Fibroblast of lung (primary cell): Measurements from ENCODE around the gene TBPL1. TPM values are rescaled to one million over a fixed set of nuclear protein-coding genes. Genes with fewer than 3 reads are reported as not detected.

Experiments
- DNase-seq, 2 donors: peaks; one replicate each; pipeline versions ENCODE4 v3.0.0 to v3.0.0-alpha.2; 2010; ENCODE audit warnings: low read depth in 2 of 2
- H2AFZ ChIP-seq: 2 replicates; pipeline ENCODE4 v1.5.1; 2012; ENCODE audit warnings: low read length, control low read depth, inconsistent platforms
- H3K27ac ChIP-seq: 2 replicates; pipeline ENCODE4 v1.5.1; 2011; ENCODE audit warnings: low read length, control low read depth; ENCODE audit not compliant: insufficient read depth
- H3K27me3 ChIP-seq: 2 replicates; pipeline ENCODE4 v1.5.1; 2011; ENCODE audit warnings: mild to moderate bottlenecking, low read length; ENCODE audit not compliant: control insufficient read depth, insufficient read depth
- H3K36me3 ChIP-seq: 2 replicates; pipeline ENCODE4 v1.5.1; 2011; ENCODE audit warnings: low read length; ENCODE audit not compliant: control insufficient read depth, insufficient read depth
- H3K4me1 ChIP-seq: 2 replicates; pipeline ENCODE4 v1.5.1; 2011; ENCODE audit warnings: low read length; ENCODE audit not compliant: control insufficient read depth, insufficient read depth; ENCODE audit errors: extremely low read depth
- H3K4me2 ChIP-seq: 2 replicates; pipeline ENCODE4 v1.5.1; 2011; ENCODE audit warnings: low read length, control low read depth; ENCODE audit not compliant: insufficient read depth; ENCODE audit errors: extremely low read depth
- H3K4me3 ChIP-seq, 4 experiments: fragments of 200-600 bp in 1 of 4; sonication (generic) in 1 of 4; replicated peaks in 1 of 4; 2 replicates each; pipeline ENCODE4 v1.5.1; 2011 to 2016; ENCODE audit warnings: low read length in 4 of 4, low read depth in 3 of 4, mild to moderate bottlenecking in 3 of 4, control low read depth in 2 of 4, inconsistent platforms in 1 of 4, mixed read lengths in 1 of 4; ENCODE audit not compliant: insufficient read depth in 1 of 4; ENCODE audit errors: control extremely low read depth in 1 of 4
- H3K79me2 ChIP-seq: 2 replicates; pipeline ENCODE4 v1.5.1; 2012; ENCODE audit warnings: mild to moderate bottlenecking, low read length, inconsistent platforms; ENCODE audit not compliant: control insufficient read depth, insufficient read depth
- H3K9ac ChIP-seq: 2 replicates; pipeline ENCODE4 v1.5.1; 2011; ENCODE audit warnings: mild to moderate bottlenecking, low read length, control low read depth; ENCODE audit not compliant: insufficient read depth
- H3K9me3 ChIP-seq: 2 replicates; pipeline ENCODE4 v1.5.1; 2012; ENCODE audit warnings: low read depth, low read length; ENCODE audit not compliant: control insufficient read depth, insufficient read depth
- H4K20me1 ChIP-seq: 2 replicates; pipeline ENCODE4 v1.5.1; 2011; ENCODE audit warnings: low read length; ENCODE audit not compliant: control insufficient read depth, insufficient read depth; ENCODE audit errors: extremely low read depth
- CTCF ChIP-seq, 2 donors: IDR thresholded peaks in 1 of 2; conservative IDR thresholded peaks in 1 of 2; 1 replicate in 1 of 2; 2 replicates in 1 of 2; pipeline ENCODE4 v1.5.1; 2011 to 2012; ENCODE audit warnings: low read length in 2 of 2, control low read depth in 1 of 2, inconsistent platforms in 1 of 2, low read depth in 1 of 2, mild to moderate bottlenecking in 1 of 2
- EZH2 ChIP-seq: IDR thresholded peaks from 2 replicates; pipeline ENCODE4 v1.5.1; 2012; ENCODE audit warnings: low read length, control low read depth, mild to moderate bottlenecking; ENCODE audit errors: missing control alignments
- polyA plus RNA-seq, 2 donors: library from polyadenylated mRNA; depleted of rRNA in 1 of 2; stranded (reverse) in 1 of 2; unstranded in 1 of 2; fragments of >200 nt; gene quantifications; 2 replicates each; pipeline ENCODE4 v1.2.1, GENCODE V29; 2011 to 2012; ENCODE audit warnings: missing spikeins in 1 of 2
- total RNA-seq: library from RNA; depleted of rRNA; stranded (reverse); fragments of >200 nt; gene quantifications from 2 replicates; pipeline ENCODE4 v1.2.1, GENCODE V29; 2014

Gene TBPL1
- total and polyA plus RNA-seq, 2 donors (not counting 1 experiment from before 2014, with no cell fraction given), result 18.8 to 47.8 TPM

GRCh38 chr6:133955582-133956415 lies 2.8 kb downstream of the TBPL1 start:
- H3K4me1 ChIP-seq, result peaks cover 9% of the 10 kb centered on the region
- no peak for DNase-seq
- no peaks in the 10 kb centered on the region for H3K9me3 ChIP-seq
- peak overlapping the region in 2 of 4 experiments; percentile 80 to 86 for H3K4me3 ChIP-seq
- peaks cover 63% of the 10 kb centered on the region for H3K79me2 ChIP-seq
- no peak overlapping the region for H3K9ac ChIP-seq
- TF ChIP-seq CTCF (conservative IDR thresholded peaks at IDR 0.05 in 1 of 2, IDR thresholded peaks at IDR 0.05 in 1 of 2; ENCODE audit: low read depth in 1 of 2, low read length in 2 of 2) (no peak), EZH2 (no peak)
- H3K36me3 ChIP-seq, result no peaks in the 10 kb centered on the region
- peak overlapping the region; percentile 100 for H3K4me2 ChIP-seq
- no peak overlapping the region for H2AFZ ChIP-seq
- H3K27me3 ChIP-seq, result no peaks in the 10 kb centered on the region
- H3K27ac ChIP-seq, result no peak overlapping the region
- H4K20me1 ChIP-seq, result no peaks in the 10 kb centered on the region

- no peak overlapping the region for H3K27ac ChIP-seq
- no peaks in the 10 kb centered on the region for H3K27me3 ChIP-seq
- peaks cover 7% of the 10 kb centered on the region for H3K4me1 ChIP-seq
- H3K79me2 ChIP-seq, result peaks cover 65% of the 10 kb centered on the region
- H2AFZ ChIP-seq, result no peak overlapping the region
- no peak overlapping the region for H3K9ac ChIP-seq
- H4K20me1 ChIP-seq, result no peaks in the 10 kb centered on the region
- DNase-seq, result no peak
- H3K9me3 ChIP-seq, result no peaks in the 10 kb centered on the region
- H3K36me3 ChIP-seq, result no peaks in the 10 kb centered on the region
- H3K4me2 ChIP-seq, result no peak overlapping the region
- no peak overlapping the region for H3K4me3 ChIP-seq
- TF ChIP-seq CTCF (conservative IDR thresholded peaks at IDR 0.05 in 1 of 2, IDR thresholded peaks at IDR 0.05 in 1 of 2; ENCODE audit: low read depth in 1 of 2, low read length in 2 of 2) (no peak), EZH2 (no peak)
Measured at GRCh38 chr6:133956416-133957049, 3.5 kb downstream of the TBPL1 start.

- DNase-seq, result no peak
- peaks cover 7% of the 10 kb centered on the region for H3K4me1 ChIP-seq
- H3K27me3 ChIP-seq, result no peaks in the 10 kb centered on the region
- H3K4me2 ChIP-seq, result no peak overlapping the region
- H3K36me3 ChIP-seq, result no peaks in the 10 kb centered on the region
- H3K79me2 ChIP-seq, result peaks cover 72% of the 10 kb centered on the region
- no peaks in the 10 kb centered on the region for H4K20me1 ChIP-seq
- no peak overlapping the region for H3K27ac ChIP-seq
- no peak overlapping the region for H3K9ac ChIP-seq
- no peak overlapping the region for H3K4me3 ChIP-seq
- TF ChIP-seq CTCF (conservative IDR thresholded peaks at IDR 0.05 in 1 of 2, IDR thresholded peaks at IDR 0.05 in 1 of 2; ENCODE audit: low read depth in 1 of 2, low read length in 2 of 2) (no peak), EZH2 (no peak)
- no peak overlapping the region for H2AFZ ChIP-seq
- no peaks in the 10 kb centered on the region for H3K9me3 ChIP-seq
Measured at GRCh38 chr6:133957227-133957626, 4.2 kb downstream of the TBPL1 start.
